Epidermal melanocyte (primary cell): Measurements from ENCODE around the gene C4orf54.

Experiments used
- DNase-seq: peaks from one replicate; pipeline ENCODE4 v3.0.0; 2011; ENCODE audit warnings: low spot score; ENCODE audit not compliant: insufficient read length

Gene C4orf54

DNA sequence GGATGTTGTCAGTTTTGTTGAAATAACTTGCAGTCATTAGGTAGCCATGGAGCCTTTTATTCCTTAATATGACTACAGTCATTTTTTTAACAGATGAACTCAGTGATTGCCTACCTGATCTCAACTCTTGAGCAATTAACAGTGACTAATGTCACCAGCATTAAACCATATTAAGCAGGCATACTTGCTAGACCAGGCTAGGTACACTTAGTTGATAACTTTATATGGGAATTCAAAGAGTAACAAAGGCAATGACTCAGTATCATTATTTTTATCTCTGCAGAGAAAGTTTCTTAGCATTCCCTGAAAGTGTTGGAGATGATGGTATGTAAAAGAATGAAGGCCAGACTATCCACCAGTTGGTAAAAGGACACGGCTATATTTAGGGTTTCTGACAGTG, at the start of gene C4orf54:
Gene C4orf54, minus strand, starts transcription at position 31 of the 400 bp plus-strand sequence. CDS start 3,180 bp downstream, outside the sequence.
- no peak for DNase-seq

DNA sequence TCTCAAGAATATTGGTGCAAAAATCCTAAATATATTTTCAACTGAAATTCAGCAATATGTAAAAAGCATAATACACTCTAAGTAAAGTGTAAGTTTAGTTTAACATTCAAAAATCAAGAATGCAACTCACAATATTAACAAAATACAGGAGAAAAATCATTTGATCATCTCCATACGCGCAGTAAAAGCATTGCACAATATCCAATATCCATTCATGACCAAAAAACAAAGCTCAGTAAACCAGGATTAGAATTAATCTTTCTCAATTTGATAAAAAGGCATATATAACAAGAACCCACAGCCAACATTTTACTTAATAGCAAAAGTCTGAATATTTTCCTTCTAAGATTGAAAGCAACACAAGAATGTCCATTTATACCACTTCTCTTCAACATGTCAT, 48.3 kb upstream of the C4orf54 start:
- no peak for DNase-seq

GRCh38 chr4:99696801-99697200, 39.2 kb upstream of the C4orf54 start:
- no peak for DNase-seq

- DNase-seq: no peak
Observed at GRCh38 chr4:99693140-99693539, 35.5 kb upstream of the C4orf54 start.

DNA sequence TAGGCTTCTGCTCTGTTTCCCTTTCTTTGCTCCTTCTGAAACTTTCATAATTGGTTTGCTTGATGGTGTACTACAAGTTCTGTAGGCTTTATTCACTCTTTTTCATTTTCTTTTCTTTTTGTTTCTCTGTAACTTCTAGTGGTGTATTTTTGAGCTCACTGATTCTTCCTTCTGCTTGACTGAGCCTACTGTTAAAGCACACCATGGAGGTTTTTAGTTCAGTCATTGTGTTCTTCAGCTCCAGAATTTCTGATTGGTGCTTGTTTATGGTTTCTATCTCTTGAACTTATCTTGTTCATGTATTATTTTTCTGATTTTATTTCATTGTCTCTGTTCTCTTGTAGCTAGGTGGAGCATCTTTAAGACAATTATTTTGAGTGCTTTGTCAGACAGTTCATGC, 33.4 kb upstream of the C4orf54 start:
- DNase-seq: no peak

DNA sequence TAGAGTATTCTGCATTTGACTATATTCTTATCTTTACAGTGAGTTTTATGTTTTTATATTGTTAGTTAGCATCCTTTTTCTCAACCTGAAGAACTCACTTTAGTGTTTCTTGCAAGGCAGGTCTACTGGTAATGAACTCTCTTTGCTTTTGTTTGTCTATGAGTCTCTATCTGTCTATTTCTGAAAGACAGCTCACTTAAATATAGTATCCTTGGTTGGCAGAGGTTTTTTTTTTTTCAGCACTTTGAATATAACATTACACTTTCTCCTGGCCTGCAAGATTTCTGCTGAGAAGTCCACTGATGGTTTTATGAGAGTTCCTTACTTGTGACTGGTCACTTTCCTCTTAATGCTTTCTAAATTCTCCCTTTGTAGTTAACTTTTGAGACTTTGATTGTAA, 32.8 kb upstream of the C4orf54 start:
- DNase-seq: no peak

GRCh38 chr4:99687120-99687519, 29.5 kb upstream of the C4orf54 start:
- no peak for DNase-seq

DNA sequence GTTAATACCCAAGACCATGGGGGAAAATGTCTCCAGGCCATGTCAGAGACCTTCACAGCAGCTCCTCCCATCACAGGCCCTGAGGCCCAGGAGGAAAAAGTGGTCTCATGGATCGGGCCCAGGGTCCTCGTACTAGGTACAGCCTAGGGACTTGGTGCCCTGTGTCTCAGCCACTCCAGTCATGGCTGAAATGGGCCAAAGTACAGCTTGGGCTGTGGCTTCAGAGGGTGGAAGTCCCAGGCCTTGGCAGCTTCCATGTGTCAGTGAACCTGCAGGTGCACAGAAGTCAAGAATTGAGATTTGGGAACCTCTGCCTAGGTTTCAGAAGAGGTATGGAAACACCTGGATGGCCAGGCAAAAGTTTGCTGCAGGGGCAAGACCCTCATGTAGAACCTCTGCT, 27.6 kb upstream of the C4orf54 start:
- no peak for DNase-seq

- no peak for DNase-seq
Observed at GRCh38 chr4:99683895-99684294, 26.3 kb upstream of the C4orf54 start.

DNA sequence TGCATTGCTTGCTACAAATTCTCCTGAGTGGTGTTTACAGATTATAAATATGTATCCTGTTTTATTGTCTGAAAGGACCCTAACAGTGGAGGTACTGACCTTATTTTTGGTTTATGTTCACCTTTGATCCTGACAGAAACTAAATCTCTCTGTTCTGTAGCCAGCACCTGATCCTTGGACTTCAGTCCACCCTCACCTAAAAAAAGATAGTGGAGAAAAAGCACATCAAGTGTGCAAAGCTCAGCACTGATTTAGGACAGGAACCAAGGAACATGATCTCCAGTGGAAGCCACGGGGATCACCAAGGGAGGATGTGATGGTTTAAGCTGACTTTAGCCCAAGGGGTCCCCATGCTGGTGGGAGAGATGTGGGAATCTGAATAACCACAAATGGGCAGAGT, 22.3 kb upstream of the C4orf54 start:
- no peak for DNase-seq

DNA sequence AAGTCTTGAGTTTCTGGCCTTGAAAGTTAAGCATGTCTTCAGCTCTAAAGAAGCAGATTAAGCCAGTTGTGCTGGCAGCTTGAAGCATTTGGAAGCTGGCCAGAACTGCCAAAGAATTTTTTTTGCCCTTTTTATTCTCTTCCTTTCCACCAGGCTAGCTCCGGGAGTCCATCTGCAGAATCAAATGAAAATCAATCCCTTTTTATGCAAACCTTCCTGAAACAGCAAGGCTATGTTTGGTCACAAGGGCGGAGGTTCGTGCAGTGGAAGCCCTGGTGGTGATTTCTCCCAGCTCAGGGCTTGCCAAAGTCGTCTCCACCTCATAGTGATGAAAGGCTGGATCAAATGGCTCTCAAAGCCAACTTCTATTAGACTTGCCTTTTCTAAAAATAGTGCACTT, 21.6 kb upstream of the C4orf54 start:
- peak; percentile 26 for DNase-seq

DNA sequence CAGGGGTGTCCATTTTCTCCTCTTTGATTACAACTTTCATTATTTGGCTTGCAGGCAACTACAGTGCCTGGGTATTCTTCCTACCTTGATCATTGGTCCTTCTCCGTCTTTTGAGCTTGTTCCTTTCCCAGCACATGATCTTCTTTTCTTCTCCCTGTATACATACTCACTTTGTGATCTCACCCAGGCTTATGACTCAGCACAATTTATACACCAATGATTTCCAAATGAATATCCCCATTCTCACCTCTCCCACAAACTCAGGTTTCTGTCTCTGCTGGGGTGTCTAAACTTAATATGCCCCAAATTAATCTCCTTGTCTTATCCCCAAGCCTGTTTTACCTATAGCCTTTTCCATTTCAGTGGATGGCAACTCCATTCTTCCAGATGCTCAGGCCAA, 19.5 kb upstream of the C4orf54 start:
- DNase-seq: no peak

DNA sequence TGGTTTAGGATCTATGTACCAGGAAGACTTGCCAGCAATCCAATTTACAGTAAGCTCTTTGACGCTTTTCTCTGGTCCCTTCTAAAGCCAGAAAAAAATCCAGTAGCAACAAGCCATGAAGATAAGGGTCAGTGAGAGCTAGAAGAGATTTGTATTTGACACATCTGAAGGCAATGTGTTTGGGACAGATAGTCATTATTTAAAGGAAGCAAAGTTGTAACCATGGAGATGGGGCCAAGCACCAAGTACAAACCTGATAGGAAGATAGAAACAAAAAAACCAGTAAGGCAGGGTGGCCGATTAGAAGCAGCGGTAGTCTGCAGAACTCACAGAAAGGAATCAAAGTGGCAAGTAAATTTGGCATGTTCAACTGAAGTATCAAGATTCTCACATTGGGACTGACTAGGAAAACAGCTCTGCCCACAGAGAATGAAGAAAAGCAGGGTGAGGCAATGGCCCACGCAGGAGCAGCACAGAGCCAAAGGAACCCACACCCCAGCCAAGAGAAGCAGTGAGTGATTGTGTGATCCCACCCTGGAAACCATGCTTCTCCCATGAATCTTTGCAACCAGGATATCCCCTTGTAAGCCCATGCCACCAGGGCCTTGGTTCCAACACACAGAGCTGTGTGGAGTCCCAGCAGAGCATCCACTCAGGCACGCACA, 12.9 kb upstream of the C4orf54 start:
- DNase-seq: no peak

DNA sequence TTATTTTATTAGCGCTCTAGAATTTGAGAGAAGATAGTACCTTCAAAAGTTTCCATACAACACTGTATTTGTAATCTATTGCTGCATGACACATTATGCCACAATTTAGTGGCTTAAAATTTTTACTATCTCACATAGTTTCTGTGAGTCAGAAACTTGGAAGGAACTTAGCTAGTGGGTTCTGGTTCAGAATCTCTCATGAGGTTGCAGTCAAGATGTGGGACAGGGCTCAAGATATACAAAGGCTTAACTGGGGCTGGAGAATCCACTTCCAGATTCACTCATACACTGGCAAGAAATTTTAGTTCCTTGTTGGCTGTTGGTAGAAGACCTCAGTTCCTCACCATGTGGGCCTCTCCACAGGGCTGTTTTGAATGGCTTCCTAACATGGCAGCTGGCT, 11.5 kb upstream of the C4orf54 start:
- DNase-seq: no peak

DNA sequence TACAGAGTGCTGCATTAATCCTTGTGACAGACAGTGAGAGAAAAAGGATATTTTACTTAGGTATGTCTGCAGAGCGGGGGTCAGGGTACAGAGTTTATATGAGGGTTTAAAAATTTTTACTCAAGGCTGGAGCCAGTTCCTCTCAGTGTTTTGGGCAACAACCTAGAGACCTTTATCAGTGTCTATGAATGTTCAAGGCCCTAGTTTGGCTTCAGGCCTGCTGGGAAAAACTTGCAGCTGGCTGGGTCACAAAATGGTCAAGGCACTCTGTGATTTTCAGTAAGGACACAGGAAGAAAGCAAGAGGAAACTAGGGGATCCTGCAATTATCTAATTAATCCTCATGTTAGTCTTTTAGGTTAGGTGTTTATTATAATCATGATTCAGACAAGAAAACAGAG, 10.8 kb upstream of the C4orf54 start:
- DNase-seq: no peak

DNA sequence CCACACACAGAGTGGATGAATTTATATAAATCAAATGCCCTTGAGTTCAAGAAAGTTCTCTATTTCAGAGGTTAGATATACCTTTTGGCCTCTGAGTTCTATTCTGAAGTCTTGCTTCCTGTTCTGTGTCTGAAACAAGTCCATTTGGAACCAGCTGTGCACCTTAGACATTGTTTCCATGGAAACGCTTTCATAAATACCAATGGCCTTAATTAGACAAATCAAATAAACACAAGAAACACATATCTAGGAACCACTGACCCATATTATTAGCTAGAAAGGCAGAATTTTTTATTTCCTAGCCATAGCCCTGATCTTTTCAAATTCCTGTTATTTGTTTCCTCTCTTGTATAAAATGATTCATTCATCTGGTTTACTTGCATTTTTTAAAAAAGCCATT, 8.4 kb upstream of the C4orf54 start:
- DNase-seq: no peak

- DNase-seq: no peak
Observed at GRCh38 chr4:99664716-99665115, 7.1 kb upstream of the C4orf54 start.

DNA sequence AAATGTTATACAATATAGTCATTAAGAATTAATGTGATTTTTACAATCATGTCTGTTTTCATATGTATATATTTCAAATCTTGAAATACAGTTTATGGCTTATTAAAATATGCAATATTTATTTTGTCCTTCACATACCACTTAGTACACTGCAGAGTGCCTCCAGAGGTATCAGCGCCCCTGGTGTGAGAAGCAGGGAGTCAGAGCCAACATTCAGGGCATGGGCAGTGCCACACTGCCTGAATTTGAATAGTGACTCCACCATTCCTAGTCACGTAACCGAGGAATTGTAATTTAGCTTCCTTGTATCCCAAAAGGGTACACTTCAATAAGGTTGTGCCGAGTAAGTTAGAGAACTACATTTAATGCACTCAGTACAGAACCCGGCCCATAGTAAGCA, 4.3 kb upstream of the C4orf54 start:
- no peak for DNase-seq

DNA sequence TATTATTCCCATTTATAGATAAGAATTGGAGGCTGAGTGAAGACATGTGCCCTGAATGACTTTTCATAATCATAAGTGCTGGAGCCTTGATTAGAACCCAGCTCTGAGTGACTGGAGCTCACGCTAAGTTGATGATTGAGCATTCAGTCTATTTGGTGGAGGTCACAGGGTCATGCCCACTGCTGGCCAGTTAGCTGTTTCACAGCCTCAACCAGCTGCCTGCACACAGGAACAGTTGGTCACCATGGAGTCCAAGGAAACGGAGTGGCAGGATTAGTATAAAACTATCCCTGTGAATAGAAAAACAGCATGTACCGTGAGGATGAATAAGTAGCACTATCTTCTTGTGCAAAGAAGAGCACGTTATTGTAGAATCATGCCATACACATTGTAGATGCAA, 1.0 kb upstream of the C4orf54 start:
- DNase-seq: no peak

- no peak for DNase-seq
Observed at GRCh38 chr4:99655308-99656081, 2.1 kb downstream of the C4orf54 start.

DNA sequence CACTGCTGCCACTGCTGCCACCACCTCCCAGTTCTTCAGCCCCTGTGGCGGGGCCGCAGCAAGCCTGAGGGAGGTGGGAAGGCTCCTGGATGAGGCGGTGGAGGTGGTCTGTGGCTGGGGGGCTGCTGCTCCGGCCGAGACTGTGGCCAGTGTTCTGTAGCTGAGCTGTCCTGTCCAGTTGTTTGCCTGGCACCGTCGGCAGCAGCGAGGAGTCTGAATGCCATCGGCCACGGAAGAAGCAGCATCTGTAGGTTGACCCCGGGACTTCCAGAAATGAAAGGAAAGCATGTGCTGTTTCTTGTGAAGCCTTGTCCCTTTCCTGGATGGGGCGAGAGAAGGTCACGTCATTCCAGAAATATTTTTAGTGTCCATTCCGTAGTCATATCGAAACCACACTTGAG, 3.3 kb downstream of the C4orf54 start:
- DNase-seq: no peak

- no peak for DNase-seq
Observed at GRCh38 chr4:99653916-99654315, 3.7 kb downstream of the C4orf54 start.
